Parathyroid adenoma (tissue), 2 donors: ENCODE results near the gene SPEN.

Experiments
- H2AFZ ChIP-seq: fragments of 300-600 bp; sonication (generic); one replicate; pipeline ENCODE4 v1.7.0; 2017; ENCODE audit warnings: antibody characterized with exemption, mild to moderate bottlenecking
- H3K27ac ChIP-seq: fragments of 300-600 bp; sonication (generic); one replicate; pipeline ENCODE4 v1.7.0; 2017
- H3K27me3 ChIP-seq: fragments of 300-600 bp; sonication (generic); one replicate; pipeline ENCODE4 v1.7.0; 2017; ENCODE audit warnings: low read length; ENCODE audit not compliant: control insufficient read depth, insufficient read depth
- H3K36me3 ChIP-seq: fragments of 300-600 bp; sonication (generic); one replicate; pipeline ENCODE4 v1.7.0; 2017; ENCODE audit warnings: low read length; ENCODE audit not compliant: control insufficient read depth, insufficient read depth
- H3K4me1 ChIP-seq: fragments of 300-600 bp; sonication (generic); one replicate; pipeline ENCODE4 v1.7.0; 2017; ENCODE audit warnings: control low read depth
- H3K4me2 ChIP-seq: fragments of 300-600 bp; sonication (generic); one replicate; pipeline ENCODE4 v1.7.0; 2017; ENCODE audit warnings: low read length
- H3K4me3 ChIP-seq: fragments of 300-600 bp; sonication (generic); one replicate; pipeline ENCODE4 v1.7.0; 2017; ENCODE audit warnings: low read depth, low read length
- H3K79me2 ChIP-seq: fragments of 300-600 bp; sonication (generic); one replicate; pipeline ENCODE4 v1.7.0; 2017; ENCODE audit warnings: control low read depth
- H3K9ac ChIP-seq: fragments of 300-600 bp; sonication (generic); one replicate; pipeline ENCODE4 v1.7.0; 2017; ENCODE audit warnings: mild to moderate bottlenecking
- H3K9me3 ChIP-seq: fragments of 300-600 bp; sonication (generic); one replicate; pipeline ENCODE4 v1.7.0; 2017; ENCODE audit warnings: low read length; ENCODE audit not compliant: control insufficient read depth
- CTCF ChIP-seq: fragments of 300-600 bp; sonication (generic); IDR thresholded peaks from one replicate; pipeline ENCODE4 v1.7.0; 2017; ENCODE audit warnings: antibody characterized with exemption, mild to moderate bottlenecking
- donor health status: primary hyperparathyroidism.

SPEN gene

GRCh38 chr1:15958793-15959192, 111.3 kb downstream of the SPEN start:
- H3K36me3 ChIP-seq, result no peaks in the 10 kb centered on the region
- H3K27ac ChIP-seq, result no peak overlapping the region
- TF ChIP-seq CTCF, result no peak
- peaks cover 21% of the 10 kb centered on the region for H3K79me2 ChIP-seq
- peaks cover 12% of the 10 kb centered on the region for H3K4me1 ChIP-seq
- H3K9ac ChIP-seq, result no peak overlapping the region
- no peak overlapping the region for H3K4me2 ChIP-seq
- no peaks in the 10 kb centered on the region for H3K9me3 ChIP-seq
- no peak overlapping the region for H2AFZ ChIP-seq
- H3K27me3 ChIP-seq, result no peaks in the 10 kb centered on the region
- H3K4me3 ChIP-seq, result no peak overlapping the region

GRCh38 chr1:15959424-15959823, 111.9 kb downstream of the SPEN start:
- H3K27me3 ChIP-seq, result no peaks in the 10 kb centered on the region
- H3K9ac ChIP-seq, result no peak overlapping the region
- no peak overlapping the region for H3K4me3 ChIP-seq
- TF ChIP-seq CTCF, result no peak
- no peak overlapping the region for H3K4me2 ChIP-seq
- H3K4me1 ChIP-seq, result peaks cover 9% of the 10 kb centered on the region
- no peak overlapping the region for H2AFZ ChIP-seq
- peaks cover 21% of the 10 kb centered on the region for H3K79me2 ChIP-seq
- H3K27ac ChIP-seq, result no peak overlapping the region
- H3K36me3 ChIP-seq, result no peaks in the 10 kb centered on the region
- no peaks in the 10 kb centered on the region for H3K9me3 ChIP-seq

- Histone ChIP-seq H3K4me1 (peaks cover 9% of the 10 kb centered on the region), H3K9ac (no peak overlapping the region), H3K4me2 (no peak overlapping the region), H3K27ac (no peak overlapping the region), H3K9me3 (no peaks in the 10 kb centered on the region), H3K27me3 (no peaks in the 10 kb centered on the region), H3K4me3 (no peak overlapping the region), H3K36me3 (no peaks in the 10 kb centered on the region), H2AFZ (no peak overlapping the region), H3K79me2 (peaks cover 21% of the 10 kb centered on the region)
- TF ChIP-seq CTCF, result no peak
Measured at GRCh38 chr1:15959827-15960446, 112.4 kb downstream of the SPEN start.

- Histone ChIP-seq H3K27me3 (no peaks in the 10 kb centered on the region), H3K4me3 (no peak overlapping the region), H3K36me3 (no peaks in the 10 kb centered on the region), H3K9me3 (no peaks in the 10 kb centered on the region), H3K4me1 (peaks cover 9% of the 10 kb centered on the region), H3K79me2 (peaks cover 19% of the 10 kb centered on the region), H3K9ac (no peak overlapping the region), H3K27ac (no peak overlapping the region), H3K4me2 (no peak overlapping the region), H2AFZ (no peak overlapping the region)
- TF ChIP-seq CTCF, result no peak
Measured at GRCh38 chr1:15960808-15961207, 113.3 kb downstream of the SPEN start.

GRCh38 chr1:15961492-15961891, 114.0 kb downstream of the SPEN start:
- Histone ChIP-seq H3K4me2 (no peak overlapping the region), H3K9me3 (no peaks in the 10 kb centered on the region), H3K4me1 (peaks cover 9% of the 10 kb centered on the region), H3K36me3 (no peaks in the 10 kb centered on the region), H3K27me3 (no peaks in the 10 kb centered on the region), H3K27ac (no peak overlapping the region), H3K9ac (no peak overlapping the region), H3K79me2 (peaks cover 15% of the 10 kb centered on the region), H3K4me3 (no peak overlapping the region), H2AFZ (no peak overlapping the region)
- no peak for TF ChIP-seq CTCF
